ENCODE data around the gene THRB. TPM values are rescaled to one million over a fixed set of nuclear protein-coding genes. Genes with fewer than 3 reads are reported as not detected.

The THRB gene
- total RNA-seq, 8 experiments from 2014 or later, result 0.42 to 26.4 (median 3.3) TPM

DNA sequence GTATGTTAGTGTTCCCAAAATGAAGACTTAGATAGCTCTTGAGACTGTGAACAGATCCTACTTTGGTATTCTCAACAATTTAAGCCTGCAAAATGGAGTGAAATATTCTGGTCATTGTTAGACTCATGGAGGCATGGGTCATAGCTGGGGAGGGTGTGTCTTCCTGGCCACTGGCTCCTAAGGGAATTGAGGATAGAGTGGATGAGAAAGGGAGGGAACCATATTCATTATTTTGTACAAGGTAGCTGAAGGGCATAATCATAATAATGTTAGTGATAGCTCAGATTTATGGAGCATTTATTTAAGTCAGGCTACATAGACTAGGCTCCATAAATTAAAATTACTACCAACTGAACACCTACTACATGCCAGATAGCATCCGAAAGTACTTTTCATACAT is 295.9 kb downstream of the THRB start:
- H3K27ac ChIP-seq, result no peak overlapping the region
- in situ Hi-C loops (cut with MboI; ENCODE audit: low pct_unique_long_range_greater_than_20kb in 2 of 9, low sequenced_read_pairs in 9 of 9, unreplicated experiment in 9 of 9), result no loop called here
- 14 to 100% (median 80%) methylated on average over 1 of the region's 1 CpG; no CpG with 5 or more reads in 3 of the 10 experiments for WGBS, 10 experiments

GRCh38 chr3:24197809-24198208 is 296.8 kb downstream of the THRB start:
- WGBS, 10 experiments, result 76 to 100% (median 94%) methylated on average over 1 to 4 of the region's 5 CpGs; no CpG with 5 or more reads in 2 of the 10 experiments
- no peak overlapping the region for H3K4me3 ChIP-seq
- in situ Hi-C loops (cut with MboI; ENCODE audit: low pct_unique_long_range_greater_than_20kb in 2 of 9, low sequenced_read_pairs in 9 of 9, unreplicated experiment in 9 of 9), result no loop called here
- peak in 1 of 8 experiments; percentile 8 for ATAC-seq (replicated peaks in 6 of 8)
- H3K4me1 ChIP-seq (replicated peaks in 1 of 2), result peaks cover 0 to 2% of the 10 kb centered on the region in 2 donors
- H3K27ac ChIP-seq, result no peak overlapping the region

More for the DNA sequence above, 295.9 kb downstream of the THRB start:
- H3K4me1 ChIP-seq (replicated peaks in 1 of 2), result peaks cover 0 to 2% of the 10 kb centered on the region in 2 donors
- ATAC-seq (replicated peaks in 6 of 8), result peak in 4 of 8 experiments; percentile 49 to 70 (median 60)
- H3K4me3 ChIP-seq, result no peak overlapping the region

DNA sequence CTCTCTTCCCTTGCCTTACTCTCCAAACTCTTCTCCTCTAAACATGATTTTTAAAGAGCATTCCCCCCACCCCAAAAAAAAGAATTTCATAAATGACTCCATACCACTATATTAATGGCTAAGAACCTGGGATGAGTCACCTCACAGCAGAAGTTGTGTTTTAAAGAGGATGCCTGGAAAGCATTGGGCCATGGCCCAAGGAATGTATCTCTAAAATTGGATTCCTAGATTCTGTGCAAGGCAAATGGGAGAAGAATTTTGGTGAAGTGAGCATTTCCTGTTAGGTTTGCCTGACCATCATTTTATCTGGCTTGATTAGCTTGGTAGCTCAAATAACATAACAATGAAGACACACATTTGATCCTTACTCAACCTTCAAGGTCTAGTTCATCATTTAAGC is 298.1 kb downstream of the THRB start:
- peaks cover 0 to 2% of the 10 kb centered on the region in 2 donors for H3K4me1 ChIP-seq (replicated peaks in 1 of 2)
- ATAC-seq (replicated peaks in 6 of 8), result no peak
- in situ Hi-C loops (cut with MboI; ENCODE audit: low pct_unique_long_range_greater_than_20kb in 2 of 9, low sequenced_read_pairs in 9 of 9, unreplicated experiment in 9 of 9), result no loop called here

DNA sequence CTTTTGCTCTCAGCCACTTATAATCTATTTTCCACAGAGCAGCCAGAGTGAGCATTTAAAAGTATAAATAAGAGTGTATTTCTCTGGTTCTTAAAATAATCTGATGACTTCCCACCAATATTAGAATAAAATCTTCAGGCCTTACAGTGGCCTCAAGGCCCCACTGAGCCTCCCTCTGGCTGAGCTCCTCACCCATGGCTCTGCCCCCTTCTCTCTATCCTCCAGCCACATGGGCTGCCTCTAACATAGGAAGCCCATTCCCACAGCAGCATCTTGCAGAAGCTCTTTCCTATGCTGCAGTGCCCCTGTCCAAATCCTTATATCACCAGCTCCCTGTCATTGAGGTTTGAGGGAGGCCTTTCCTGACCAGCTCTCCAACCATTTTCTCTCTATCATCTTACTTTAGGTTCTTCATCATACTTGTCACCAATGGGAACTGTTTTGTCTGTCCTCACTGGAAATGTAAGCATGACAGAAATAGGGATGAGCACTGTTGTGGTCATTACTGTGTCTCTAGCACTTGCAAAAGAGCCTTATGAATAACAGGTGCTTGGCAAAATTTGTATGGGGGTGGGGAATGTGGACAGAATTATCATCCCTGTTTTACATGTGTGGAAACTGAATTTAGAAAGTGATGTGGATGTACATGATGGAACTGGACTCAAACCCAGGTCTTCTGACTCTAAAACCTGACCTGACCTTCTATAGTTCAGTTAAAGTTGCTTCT is 299.0 kb downstream of the THRB start:
- H3K27ac ChIP-seq, result no peak overlapping the region
- in situ Hi-C loops (cut with MboI; ENCODE audit: low pct_unique_long_range_greater_than_20kb in 2 of 9, low sequenced_read_pairs in 9 of 9, unreplicated experiment in 9 of 9), result no loop called here
- no peak overlapping the region for H3K4me3 ChIP-seq
- H3K4me1 ChIP-seq (replicated peaks in 1 of 2), result peaks cover 0 to 2% of the 10 kb centered on the region in 2 donors
- no peak for ATAC-seq (replicated peaks in 6 of 8)

More for the DNA sequence above, 298.1 kb downstream of the THRB start:
- H3K4me3 ChIP-seq, result no peak overlapping the region
- H3K27ac ChIP-seq, result no peak overlapping the region

- 40 to 100% (median 79%) methylated on average over 1 to 3 of the region's 3 CpGs for WGBS, 10 experiments
- H3K27ac ChIP-seq, result no peak overlapping the region
- no peaks in the 10 kb centered on the region for H3K4me1 ChIP-seq (replicated peaks in 1 of 2)
- ATAC-seq (replicated peaks in 6 of 8), result no peak
- H3K4me3 ChIP-seq, result no peak overlapping the region
- in situ Hi-C loops (cut with MboI; ENCODE audit: low pct_unique_long_range_greater_than_20kb in 2 of 9, low sequenced_read_pairs in 9 of 9, unreplicated experiment in 9 of 9), result no loop called here
These were observed 302.1 kb downstream of the THRB start for GRCh38 chr3:24192469-24193056.

DNA sequence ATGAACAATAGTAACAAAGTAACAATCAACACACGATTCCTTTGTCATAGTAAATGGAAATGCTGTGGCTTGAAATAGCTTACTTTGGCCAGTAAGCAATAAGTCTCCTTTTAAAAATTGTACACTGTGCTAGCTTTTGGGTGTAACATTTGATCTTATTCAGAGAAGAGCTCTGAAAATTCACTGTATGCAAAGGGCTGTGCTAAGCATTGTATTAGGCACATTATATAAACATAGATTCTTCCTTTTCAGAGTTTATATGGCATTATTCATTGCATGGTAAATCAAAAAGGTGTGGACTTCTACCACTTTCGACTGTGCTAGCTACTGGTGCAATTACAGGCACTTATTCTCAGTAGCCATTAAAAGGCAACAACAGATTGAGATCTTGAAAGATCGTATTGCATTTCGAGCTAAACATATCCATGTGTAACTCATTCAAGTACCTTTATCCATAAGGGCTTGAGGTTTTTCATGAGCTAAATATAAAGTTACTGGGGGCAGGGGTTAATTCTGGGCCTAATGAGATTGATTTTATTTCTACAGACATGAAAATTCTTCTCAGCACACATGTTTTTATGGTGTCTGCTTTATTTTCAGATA is 302.7 kb downstream of the THRB start:
- peak in 3 of 8 experiments; percentile 90 to 94 (median 91) for ATAC-seq (replicated peaks in 6 of 8)
- in situ Hi-C loops (cut with MboI; ENCODE audit: low pct_unique_long_range_greater_than_20kb in 2 of 9, low sequenced_read_pairs in 9 of 9, unreplicated experiment in 9 of 9), result no loop called here
- no peaks in the 10 kb centered on the region for H3K4me1 ChIP-seq (replicated peaks in 1 of 2)
- no peak overlapping the region for H3K27ac ChIP-seq
- H3K4me3 ChIP-seq, result no peak overlapping the region
- 0 to 100% (median 81%) methylated on average over 2 to 4 of the region's 4 CpGs for WGBS, 10 experiments

GRCh38 chr3:24190256-24190655 is 304.4 kb downstream of the THRB start:
- Histone ChIP-seq H3K4me3 (no peak overlapping the region), H3K27ac (no peak overlapping the region), H3K4me1 (replicated peaks in 1 of 2) (no peaks in the 10 kb centered on the region)
- in situ Hi-C loops (cut with MboI; ENCODE audit: low pct_unique_long_range_greater_than_20kb in 2 of 9, low sequenced_read_pairs in 9 of 9, unreplicated experiment in 9 of 9), result no loop called here
- WGBS, 10 experiments, result 80 to 100% (median 94%) methylated on average over 1 to 6 of the region's 8 CpGs; no CpG with 5 or more reads in 2 of the 10 experiments
- ATAC-seq (replicated peaks in 6 of 8), result no peak

DNA sequence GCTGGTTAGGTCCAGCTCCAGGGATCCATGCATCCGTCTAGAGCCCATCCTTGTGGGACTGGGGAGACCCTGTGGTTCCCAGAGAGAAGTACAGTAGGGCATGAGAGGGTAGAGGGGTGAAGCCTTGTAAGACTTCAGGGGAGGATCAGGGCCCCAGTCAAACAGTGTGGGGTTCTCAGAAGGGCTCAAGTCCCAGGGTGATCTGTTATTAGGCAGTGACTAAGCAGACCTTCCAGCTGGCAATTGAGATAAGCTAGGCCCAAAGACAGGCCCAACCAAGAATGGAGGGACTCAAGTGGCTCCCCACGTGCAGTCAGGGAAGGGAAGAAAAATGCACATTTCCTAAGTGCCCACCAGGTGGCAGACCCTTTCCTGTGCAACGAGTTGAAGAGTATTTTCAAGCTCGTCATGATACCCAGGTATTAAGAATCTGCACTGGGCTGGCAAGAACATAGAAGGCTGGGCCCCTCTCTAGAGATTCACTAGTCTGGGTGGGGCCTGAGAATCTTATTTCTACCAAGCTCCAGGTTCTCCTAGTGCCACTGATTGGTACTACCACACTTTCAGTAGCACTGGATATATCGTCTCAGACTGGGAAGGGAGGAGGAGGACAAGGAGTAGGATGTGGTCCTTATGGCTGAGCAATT is 308.8 kb downstream of the THRB start:
- 20 to 100% (median 59%) methylated on average over 1 to 5 of the region's 5 CpGs; no CpG with 5 or more reads in 4 of the 10 experiments for WGBS, 10 experiments
- in situ Hi-C loops (cut with MboI; ENCODE audit: low pct_unique_long_range_greater_than_20kb in 2 of 9, low sequenced_read_pairs in 9 of 9, unreplicated experiment in 9 of 9), result no loop called here

DNA sequence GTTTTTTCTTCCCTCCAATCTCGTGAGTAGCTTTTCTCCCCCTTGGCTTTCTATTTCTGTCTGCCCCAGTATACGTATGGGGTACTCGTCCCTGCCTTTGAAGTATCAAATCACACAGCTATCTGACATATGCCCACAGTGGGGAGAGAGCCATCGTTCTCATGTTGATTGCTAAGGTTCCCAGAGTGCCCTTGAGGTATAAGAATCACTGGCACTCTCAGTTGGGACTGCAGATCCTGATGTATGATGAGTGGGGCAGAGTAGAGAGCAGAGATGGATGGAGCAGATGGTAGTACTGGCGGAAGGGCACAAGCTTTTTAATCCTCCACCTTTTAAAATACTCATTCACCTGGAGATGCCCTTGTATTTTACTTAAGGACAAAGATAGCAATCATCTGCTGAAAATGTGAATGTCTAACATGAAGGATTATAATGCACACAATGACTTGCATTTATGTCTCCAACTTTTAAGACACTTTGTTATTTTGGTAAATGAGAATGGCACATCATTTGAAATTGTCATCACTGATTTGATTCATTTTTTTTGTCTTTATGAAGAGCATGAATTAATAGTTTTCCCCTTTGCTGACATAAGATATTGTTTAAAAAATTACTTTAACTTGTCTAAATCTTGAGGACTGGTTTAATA is 310.0 kb downstream of the THRB start:
- 40 to 93% (median 76%) methylated on average over 1 to 5 of the region's 5 CpGs; no CpG with 5 or more reads in 2 of the 10 experiments for WGBS, 10 experiments
- no peak overlapping the region for H3K4me3 ChIP-seq
- in situ Hi-C loops (cut with MboI; ENCODE audit: low pct_unique_long_range_greater_than_20kb in 2 of 9, low sequenced_read_pairs in 9 of 9, unreplicated experiment in 9 of 9), result no loop called here
- no peak for ATAC-seq (replicated peaks in 6 of 8)
- H3K4me1 ChIP-seq (replicated peaks in 1 of 2), result no peaks in the 10 kb centered on the region
- H3K27ac ChIP-seq, result no peak overlapping the region

More for the DNA sequence above, 308.8 kb downstream of the THRB start:
- Histone ChIP-seq H3K27ac (no peak overlapping the region), H3K4me3 (no peak overlapping the region), H3K4me1 (replicated peaks in 1 of 2) (no peaks in the 10 kb centered on the region)
- peak in 5 of 8 experiments; percentile 28 to 83 (median 77) for ATAC-seq (replicated peaks in 6 of 8)

DNA sequence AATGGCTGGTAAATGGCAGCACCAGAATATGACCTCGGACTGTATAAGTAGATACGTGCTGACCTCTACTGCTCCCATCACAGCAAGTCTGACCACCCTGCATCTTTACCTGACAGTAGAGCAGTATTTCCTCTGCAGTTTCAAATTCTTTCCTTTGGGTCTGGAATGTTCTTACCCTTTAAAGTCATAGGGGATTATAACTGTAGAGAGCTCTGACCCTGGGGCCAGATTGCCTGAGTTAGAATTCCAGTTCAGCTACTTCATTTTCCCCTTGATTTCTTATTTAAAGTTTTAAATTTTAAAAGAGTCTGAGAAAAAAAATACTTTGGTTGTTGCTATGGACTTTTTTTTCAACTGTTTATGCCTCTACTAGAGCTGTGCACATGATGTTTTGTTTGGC is 311.9 kb downstream of the THRB start:
- Histone ChIP-seq H3K27ac (no peak overlapping the region), H3K4me1 (replicated peaks in 1 of 2) (no peaks in the 10 kb centered on the region), H3K4me3 (no peak overlapping the region)
- no peak for ATAC-seq (replicated peaks in 6 of 8)
- WGBS, 10 experiments, result 71 to 100% (median 93%) methylated on average over 1 to 2 of the region's 2 CpGs; no CpG with 5 or more reads in 4 of the 10 experiments
- in situ Hi-C loops (cut with MboI; ENCODE audit: low pct_unique_long_range_greater_than_20kb in 2 of 9, low sequenced_read_pairs in 9 of 9, unreplicated experiment in 9 of 9), result no loop called here

DNA sequence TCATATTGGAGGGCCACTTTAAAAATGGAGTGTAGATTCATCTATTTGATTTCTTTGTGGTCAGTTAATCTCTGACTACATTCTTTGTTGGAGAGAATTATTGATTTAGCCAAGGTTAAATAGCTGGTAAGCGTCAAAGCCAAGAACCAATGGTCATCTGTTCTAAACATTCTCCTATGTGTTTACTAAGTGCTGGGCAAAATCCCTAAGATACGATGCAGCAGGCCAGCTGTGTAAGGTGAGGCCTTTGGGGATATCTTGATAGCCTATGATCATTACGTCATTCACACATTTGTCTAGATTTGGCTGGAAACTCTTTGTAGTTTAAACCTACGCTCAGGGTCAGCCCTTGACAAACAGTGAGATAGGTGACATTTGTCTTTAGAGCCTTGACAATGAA is 313.4 kb downstream of the THRB start:
- no peak for ATAC-seq (replicated peaks in 6 of 8)
- 83 to 100% (median 94%) methylated on average over 2 to 4 of the region's 4 CpGs; no CpG with 5 or more reads in 1 of the 10 experiments for WGBS, 10 experiments
- in situ Hi-C loops (cut with MboI; ENCODE audit: low pct_unique_long_range_greater_than_20kb in 2 of 9, low sequenced_read_pairs in 9 of 9, unreplicated experiment in 9 of 9), result no loop called here
- H3K27ac ChIP-seq, result no peak overlapping the region
- no peaks in the 10 kb centered on the region for H3K4me1 ChIP-seq (replicated peaks in 1 of 2)
- H3K4me3 ChIP-seq, result no peak overlapping the region

DNA sequence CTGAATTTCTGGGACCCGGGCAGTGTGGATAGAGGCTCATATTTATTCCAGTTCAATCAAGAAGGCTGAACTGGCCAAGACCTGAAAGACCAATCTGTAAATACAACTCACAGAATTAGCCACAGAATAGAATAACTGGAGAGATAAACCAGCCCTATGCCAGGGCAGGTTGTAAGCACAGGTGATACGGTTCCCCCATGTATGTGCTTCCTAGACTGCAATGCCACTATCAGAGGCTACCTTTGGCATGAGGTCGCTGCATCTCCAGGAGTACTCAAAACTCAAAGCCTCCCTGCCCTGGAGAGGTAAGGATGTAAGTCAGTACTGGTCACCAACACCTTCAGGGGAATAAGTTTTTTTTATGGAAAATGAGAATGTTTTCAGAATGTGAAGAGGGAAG is 314.0 kb downstream of the THRB start:
- in situ Hi-C loops (cut with MboI; ENCODE audit: low pct_unique_long_range_greater_than_20kb in 2 of 9, low sequenced_read_pairs in 9 of 9, unreplicated experiment in 9 of 9), result no loop called here
- no peaks in the 10 kb centered on the region for H3K4me1 ChIP-seq (replicated peaks in 1 of 2)
- H3K27ac ChIP-seq, result no peak overlapping the region
- 83 to 100% (median 92%) methylated on average over 1 to 3 of the region's 3 CpGs; no CpG with 5 or more reads in 2 of the 10 experiments for WGBS, 10 experiments
- H3K4me3 ChIP-seq, result no peak overlapping the region
- ATAC-seq (replicated peaks in 6 of 8), result no peak

DNA sequence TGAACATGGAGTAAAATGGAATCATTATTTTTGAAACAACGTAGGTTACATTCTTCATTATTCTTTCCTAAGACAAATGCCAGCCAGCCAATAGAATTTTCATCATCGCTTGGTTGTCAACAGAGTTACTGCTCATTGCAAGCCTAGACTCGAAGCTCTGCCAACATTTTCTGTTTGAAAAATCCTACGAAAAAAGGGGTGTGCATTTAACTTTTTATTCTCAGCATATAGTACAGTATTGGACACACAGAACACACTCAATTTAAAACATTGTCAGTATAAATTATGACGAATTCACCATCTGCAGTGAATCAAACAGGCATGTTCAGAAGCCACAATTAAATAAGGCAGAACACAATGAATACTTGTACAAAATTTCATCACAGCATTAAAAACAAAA is 317.4 kb downstream of the THRB start:
- Histone ChIP-seq H3K4me3 (no peak overlapping the region), H3K27ac (no peak overlapping the region), H3K4me1 (replicated peaks in 1 of 2) (no peaks in the 10 kb centered on the region)
- no peak for ATAC-seq (replicated peaks in 6 of 8)
- in situ Hi-C loops (cut with MboI; ENCODE audit: low pct_unique_long_range_greater_than_20kb in 2 of 9, low sequenced_read_pairs in 9 of 9, unreplicated experiment in 9 of 9), result no loop called here
- 11 to 100% (median 65%) methylated on average over 1 to 5 of the region's 5 CpGs for WGBS, 10 experiments
